Activated CD4-positive, alpha-beta T cell treated with anti-CD3 and anti-CD28 coated beads for 36 hours (primary cell): ENCODE results near the gene HMGN4. TPM values are rescaled to one million over a fixed set of nuclear protein-coding genes. Genes with fewer than 3 reads are reported as not detected.

ENCODE experiments used
- ATAC-seq: fragments of 200-7000 bp; cut with Tn5 transposase; one replicate; pipeline ENCODE4 v1.10.0; 2021; ENCODE audit warnings: mild to moderate bottlenecking, moderate library complexity
- CTCF ChIA-PET: fragments of 350-600 bp; sonication (Branson Sonifier 250); formaldehyde crosslinking; loops from one replicate; lab custom pipeline; 2021; ENCODE audit warnings: antibody characterized with exemption; lab: Charles Lee
- POLR2A ChIA-PET: fragments of 350-600 bp; sonication (Branson Sonifier 250); formaldehyde crosslinking; loops from one replicate; lab custom pipeline; 2021; ENCODE audit warnings: antibody characterized with exemption, inconsistent platforms; lab: Charles Lee
- DNase-seq: peaks from one replicate; pipeline ENCODE4 v3.0.0-alpha.2; 2020
- H3K27ac Mint-ChIP-seq: one replicate; pipeline ENCODE4 v1.8.0; 2021; ENCODE audit warnings: mixed read lengths
- H3K27me3 Mint-ChIP-seq: one replicate; pipeline ENCODE4 v1.8.0; 2021; ENCODE audit warnings: mixed read lengths
- H3K36me3 Mint-ChIP-seq: one replicate; pipeline ENCODE4 v1.8.0; 2021; ENCODE audit warnings: low read depth, mixed read lengths
- H3K4me1 Mint-ChIP-seq: one replicate; pipeline ENCODE4 v1.8.0; 2021; ENCODE audit warnings: mixed read lengths
- H3K4me3 Mint-ChIP-seq: one replicate; pipeline ENCODE4 v1.8.0; 2021; ENCODE audit warnings: mild to moderate bottlenecking, moderate library complexity, mixed read lengths
- H3K9me3 Mint-ChIP-seq: one replicate; pipeline ENCODE4 v1.8.0; 2021; ENCODE audit warnings: low read depth, mixed read lengths
- intact Hi-C, 2 experiments: fragments of 100-400 bp; cut with DNase I in 1 of 2; cut with micrococcal nuclease in 1 of 2; formaldehyde crosslinking; loops; one replicate each; pipeline versions ENCODE4 v1.14.2 to v1.15.1; 2022 to 2024; cut with DNase I, micrococcal nuclease
- total RNA-seq, 2 experiments: library from RNA; stranded (reverse); gene quantifications; one replicate each; pipeline ENCODE4 v1.2.3, GENCODE V29; 2021

HMGN4 gene
- total RNA-seq, 2 experiments from 2014 or later, result 63.6 to 86.4 TPM

- ChIA-PET CTCF (interaction anchor here (1.0 to 3.5 kb wide), 6 partner anchors 14 to 301 kb away, joined by 3 to 15 read pairs (median 4); partner anchors contain the start of gene HMGN4), POLR2A (no interaction called here)
- Mint-ChIP-seq H3K27ac (no peak overlapping the region), H3K4me3 (no peak overlapping the region), H3K9me3 (no peaks in the 10 kb centered on the region), H3K36me3 (no peaks in the 10 kb centered on the region), H3K4me1 (peaks cover 27% of the 10 kb centered on the region), H3K27me3 (no peaks in the 10 kb centered on the region)
- ATAC-seq, result no peak
- intact Hi-C loops, result loop anchor here (5.0 to 10.0 kb wide), 5 partner anchors 240 to 1200 kb away; partner anchors contain the start of gene ZNF184 (in 1 of the 2)
- DNase-seq, result no peak
These were observed 14.0 kb downstream of the HMGN4 start for GRCh38 chr6:26552205-26552604.

GRCh38 chr6:26552640-26553188, 14.5 kb downstream of the HMGN4 start:
- intact Hi-C loops, result loop anchor here (1.0 to 10.0 kb wide), 6 partner anchors 14 to 1200 kb away; partner anchors contain the start of genes HMGN4 (in 2 of the 2) and ZNF184 (in 1 of the 2)
- DNase-seq (no peak), ATAC-seq (no peak)
- H3K36me3 Mint-ChIP-seq, result no peaks in the 10 kb centered on the region
- no peaks in the 10 kb centered on the region for H3K27me3 Mint-ChIP-seq
- ChIA-PET CTCF (interaction anchor here (1.0 to 3.5 kb wide), 8 partner anchors 15 to 302 kb away, joined by 3 to 15 read pairs (median 4); partner anchors contain the start of gene HMGN4), POLR2A (interaction anchor here (1.0 kb wide), 1 partner anchor 595 kb away, joined by 3 read pairs; no protein-coding TSS in a partner anchor)
- peaks cover 27% of the 10 kb centered on the region for H3K4me1 Mint-ChIP-seq
- H3K4me3 Mint-ChIP-seq, result no peak overlapping the region
- H3K9me3 Mint-ChIP-seq, result no peaks in the 10 kb centered on the region
- H3K27ac Mint-ChIP-seq, result no peak overlapping the region

GRCh38 chr6:26553264-26553634, 15.1 kb downstream of the HMGN4 start:
- no peaks in the 10 kb centered on the region for H3K36me3 Mint-ChIP-seq
- no peaks in the 10 kb centered on the region for H3K9me3 Mint-ChIP-seq
- intact Hi-C loops, result loop anchor here (1.0 to 10.0 kb wide), 6 partner anchors 15 to 1199 kb away; partner anchors contain the start of genes HMGN4 (in 2 of the 2) and ZNF184 (in 1 of the 2)
- peak; percentile 53 for ATAC-seq
- H3K27ac Mint-ChIP-seq, result no peak overlapping the region
- H3K27me3 Mint-ChIP-seq, result no peaks in the 10 kb centered on the region
- peak; percentile 88 for DNase-seq
- no peak overlapping the region for H3K4me3 Mint-ChIP-seq
- ChIA-PET POLR2A (interaction anchor here (0.6 to 1.0 kb wide), 3 partner anchors 11 to 594 kb away, joined by 3 to 4 read pairs (median 3); no protein-coding TSS in a partner anchor), CTCF (interaction anchor here (0.5 to 3.5 kb wide), 9 partner anchors 15 to 456 kb away, joined by 3 to 15 read pairs (median 4); partner anchors contain the start of gene HMGN4)
- peaks cover 27% of the 10 kb centered on the region for H3K4me1 Mint-ChIP-seq

- POLR2A ChIA-PET, result interaction anchor here (0.6 to 1.1 kb wide), 6 partner anchors 11 to 594 kb away, joined by 3 to 4 read pairs (median 4); a partner anchor contains a TSS
- H3K27me3 Mint-ChIP-seq, result no peaks in the 10 kb centered on the region
- ATAC-seq (peak; percentile 58), DNase-seq (peak; percentile 89)
- no peak overlapping the region for H3K27ac Mint-ChIP-seq
- peaks cover 27% of the 10 kb centered on the region for H3K4me1 Mint-ChIP-seq
- CTCF ChIA-PET, result interaction anchor here (0.5 to 3.5 kb wide), 11 partner anchors 14 to 457 kb away, joined by 3 to 15 read pairs (median 4); partner anchors contain the start of gene HMGN4
- H3K9me3 Mint-ChIP-seq, result no peaks in the 10 kb centered on the region
- no peaks in the 10 kb centered on the region for H3K36me3 Mint-ChIP-seq
- no peak overlapping the region for H3K4me3 Mint-ChIP-seq
- intact Hi-C loops, result loop anchor here (1.0 to 10.0 kb wide), 13 partner anchors 14 to 1198 kb away; partner anchors contain the start of genes HMGN4 (in 2 of the 2), ABT1 (in 1 of the 2) and ZNF184 (in 1 of the 2)
These were observed 15.7 kb downstream of the HMGN4 start for GRCh38 chr6:26553635-26554446.

- H3K27ac Mint-ChIP-seq, result no peak overlapping the region
- no peak overlapping the region for H3K4me3 Mint-ChIP-seq
- ChIA-PET CTCF (interaction anchor here (0.7 to 3.5 kb wide), 10 partner anchors 14 to 357 kb away, joined by 3 to 15 read pairs (median 4); partner anchors contain the start of gene HMGN4), POLR2A (interaction anchor here (0.9 to 1.1 kb wide), 3 partner anchors 17 to 282 kb away, joined by 3 to 4 read pairs (median 4); a partner anchor contains a TSS)
- no peaks in the 10 kb centered on the region for H3K27me3 Mint-ChIP-seq
- no peak for DNase-seq
- H3K4me1 Mint-ChIP-seq, result peaks cover 26% of the 10 kb centered on the region
- no peaks in the 10 kb centered on the region for H3K9me3 Mint-ChIP-seq
- ATAC-seq, result peak; percentile 2
- intact Hi-C loops, result loop anchor here (1.0 to 10.0 kb wide), 12 partner anchors 14 to 1198 kb away; partner anchors contain the start of genes ABT1 (in 1 of the 2) and ZNF184 (in 1 of the 2)
- H3K36me3 Mint-ChIP-seq, result no peaks in the 10 kb centered on the region
These were observed 16.2 kb downstream of the HMGN4 start for GRCh38 chr6:26554447-26554696.

- intact Hi-C loops, result loop anchor here (1.0 to 10.0 kb wide), 12 partner anchors 13 to 1197 kb away; partner anchors contain the start of genes ABT1 (in 1 of the 2) and ZNF184 (in 1 of the 2)
- peaks cover 21% of the 10 kb centered on the region for H3K4me1 Mint-ChIP-seq
- POLR2A ChIA-PET, result interaction anchor here (0.5 to 1.1 kb wide), 4 partner anchors 14 to 282 kb away, joined by 3 to 6 read pairs (median 4); a partner anchor contains a TSS
- H3K27ac Mint-ChIP-seq, result no peak overlapping the region
- no peak overlapping the region for H3K4me3 Mint-ChIP-seq
- ATAC-seq, result peak; percentile 23
- DNase-seq, result peak; percentile 77
- no peaks in the 10 kb centered on the region for H3K36me3 Mint-ChIP-seq
- CTCF ChIA-PET, result interaction anchor here (0.7 to 3.5 kb wide), 9 partner anchors 13 to 358 kb away, joined by 3 to 15 read pairs (median 4); partner anchors contain the start of gene HMGN4
- no peaks in the 10 kb centered on the region for H3K9me3 Mint-ChIP-seq
- no peaks in the 10 kb centered on the region for H3K27me3 Mint-ChIP-seq
These were observed 16.7 kb downstream of the HMGN4 start for GRCh38 chr6:26554697-26555504.

- no peak for ATAC-seq
- Mint-ChIP-seq H3K27ac (peak overlapping the region; percentile 71), H3K9me3 (no peaks in the 10 kb centered on the region), H3K4me3 (peak overlapping the region; percentile 37), H3K27me3 (no peaks in the 10 kb centered on the region), H3K36me3 (no peaks in the 10 kb centered on the region), H3K4me1 (peaks cover 16% of the 10 kb centered on the region)
- ChIA-PET POLR2A (interaction anchor here (1.4 kb wide), 1 partner anchor 23 kb away, joined by 4 read pairs; no protein-coding TSS in a partner anchor), CTCF (interaction anchor here (0.7 to 3.5 kb wide), 8 partner anchors 9 to 358 kb away, joined by 3 to 15 read pairs (median 3); partner anchors contain the start of gene HMGN4)
- intact Hi-C loops, result loop anchor here (2.0 to 10.0 kb wide), 4 partner anchors 225 to 1129 kb away; partner anchors contain the start of gene ZNF184 (in 1 of the 2)
- DNase-seq, result no peak
These were observed 17.5 kb downstream of the HMGN4 start for GRCh38 chr6:26555505-26556262.

- peak overlapping the region; percentile 37 for H3K4me3 Mint-ChIP-seq
- no peaks in the 10 kb centered on the region for H3K27me3 Mint-ChIP-seq
- no peaks in the 10 kb centered on the region for H3K36me3 Mint-ChIP-seq
- intact Hi-C loops, result loop anchor here in 1 of 2 experiments (10.0 kb wide), 2 partner anchors 918 to 1128 kb away; partner anchors contain the start of gene ZNF184
- DNase-seq (peak; percentile 72), ATAC-seq (no peak)
- peaks cover 13% of the 10 kb centered on the region for H3K4me1 Mint-ChIP-seq
- H3K9me3 Mint-ChIP-seq, result no peaks in the 10 kb centered on the region
- ChIA-PET CTCF (interaction anchor here (0.7 to 1.2 kb wide), 3 partner anchors 8 to 225 kb away, joined by 3 read pairs; no protein-coding TSS in a partner anchor), POLR2A (interaction anchor here (0.9 to 1.4 kb wide), 2 partner anchors 23 to 81 kb away, joined by 3 to 4 read pairs; no protein-coding TSS in a partner anchor)
- H3K27ac Mint-ChIP-seq, result no peak overlapping the region
These were observed 18.3 kb downstream of the HMGN4 start for GRCh38 chr6:26556263-26557070.
